Ovary (tissue), 9 donors: ENCODE measurements around the gene KIF16B. TPM values are rescaled to one million over a fixed set of nuclear protein-coding genes. Genes with fewer than 3 reads are reported as not detected.

Experiments
- DNase-seq, 5 donors: peaks; one replicate each; pipeline ENCODE4 v3.0.0-alpha.2; 2019 to 2020
- H3K27ac ChIP-seq, 2 donors: fragments of 200-600 bp; one replicate each; pipeline versions ENCODE4 v1.5.1 to v1.8.0; 2019 to 2022
- H3K27me3 ChIP-seq: fragments of 200-600 bp; one replicate; pipeline ENCODE4 v1.8.0; 2022
- H3K36me3 ChIP-seq: fragments of 200-600 bp; sonication (generic); one replicate; pipeline ENCODE4 v1.5.1; 2019
- H3K4me1 ChIP-seq: one replicate; pipeline ENCODE4 v1.8.1; 2013; ENCODE audit warnings: mild to moderate bottlenecking, moderate library complexity; ENCODE audit not compliant: insufficient read depth
- H3K4me3 ChIP-seq: fragments of 200-600 bp; sonication (generic); one replicate; pipeline ENCODE4 v1.5.1; 2017
- H3K9me3 ChIP-seq, 2 donors: fragments of 200-600 bp in 1 of 2; sonication (generic) in 1 of 2; one replicate each; pipeline versions ENCODE4 v1.5.1 to v1.8.1; 2013 to 2019; ENCODE audit warnings: mild to moderate bottlenecking in 1 of 2, moderate library complexity in 1 of 2
- CTCF ChIP-seq, 3 donors: fragments of 450-650 bp in 2 of 3; fragments of 200-600 bp in 1 of 3; IDR thresholded peaks; one replicate each; pipeline versions ENCODE4 v1.5.1 to v1.8.0; 2016 to 2022; ENCODE audit warnings: antibody characterized with exemption in 3 of 3, mild to moderate bottlenecking in 1 of 3
- EP300 ChIP-seq: sonication (generic); formaldehyde crosslinking; IDR thresholded peaks from one replicate; pipeline ENCODE4 v1.6.1; 2017; ENCODE audit warnings: antibody characterized with exemption
- POLR2A ChIP-seq: fragments of 450-650 bp; IDR thresholded peaks from one replicate; pipeline ENCODE4 v1.6.1; 2017; ENCODE audit warnings: antibody characterized with exemption, mild to moderate bottlenecking, moderate library complexity
- WGBS, 3 donors: extraction: QIAGEN DNeasy Blood & Tissue Kit in 1 of 3; methylation state at CpG; one replicate each; pipeline versions ENCODE4 v1.1.5 to v1.1.7; 2013 to 2017; 5-methylcytosine and 5-hydroxymethylcytosine counted together
- intact Hi-C, 4 donors: fragments of 100-400 bp; cut with DNase I; formaldehyde crosslinking; loops; one replicate each; pipeline versions ENCODE4 v1.11.0 to v1.15.1; 2022 to 2023
- polyA plus RNA-seq, 2 donors: library from polyadenylated mRNA; stranded (reverse); fragments of 200-250 nt in 1 of 2; fragments of 350-450 nt in 1 of 2; fragmentation: Illumina TruSeq in 1 of 2; extraction: RNeasy Lipid Tissue Mini Kit (QIAGEN cat#74804) in 1 of 2; gene quantifications; one replicate each; pipeline ENCODE4 v1.2.3, GENCODE V29; 2013 to 2014
- total RNA-seq, 7 donors: library from RNA; depleted of rRNA in 2 of 7; stranded (reverse); fragments of >200 nt in 2 of 7; fragmentation: NEBNext Ultra II Directional in 3 of 7; extraction: Animal tissue kit (Norgen Biotek cat#: 25700) in 3 of 7; gene quantifications; one replicate each; pipeline versions ENCODE4 v1.1.0 to v1.2.4, GENCODE V29; 2016 to 2023
- donor health status: DM: no; HTN: no; CAD: no; lungs with moderate emphysema.
- donor health status: DM: no; HTN: no; CAD: no.
- donor health status: Bipolar disorder and iron deficiency.
- donor health status: DM: yes; HTN: yes; CAD: no.
- donor health status: DM: no; HTN: no; CAD: no.
- donor health status: DM: yes; HTN: yes; CAD: no.

Gene KIF16B
- total and polyA plus RNA-seq, 9 donors, result 10.9 to 28.1 (median 20.2) TPM

- TF ChIP-seq POLR2A, result no peak
- no peak for TF ChIP-seq CTCF (IDR thresholded peaks at IDR 0.05)
- no peak for TF ChIP-seq EP300
- H3K27me3 ChIP-seq, result no peaks in the 10 kb centered on the region
- H3K36me3 ChIP-seq, result no peaks in the 10 kb centered on the region
- peaks cover 5% of the 10 kb centered on the region for H3K4me1 ChIP-seq
- intact Hi-C loops, result no loop called here
- H3K4me3 ChIP-seq, result no peak overlapping the region
- DNase-seq, result no peak
- WGBS, 3 donors, result 89 to 91% (median 91%) methylated on average over 14 of the region's 14 CpGs
- H3K9me3 ChIP-seq, result no peaks in the 10 kb centered on the region
- H3K27ac ChIP-seq, result no peak overlapping the region
These were observed 55.1 kb downstream of the KIF16B start for GRCh38 chr20:16517946-16518783.

- H3K4me1 ChIP-seq, result peaks cover 5% of the 10 kb centered on the region
- H3K27ac ChIP-seq, result no peak overlapping the region
- no peak for DNase-seq
- intact Hi-C loops, result no loop called here
- TF ChIP-seq POLR2A (no peak), EP300 (no peak), CTCF (IDR thresholded peaks at IDR 0.05) (no peak)
- no peaks in the 10 kb centered on the region for H3K36me3 ChIP-seq
- no peaks in the 10 kb centered on the region for H3K27me3 ChIP-seq
- H3K4me3 ChIP-seq, result no peak overlapping the region
- H3K9me3 ChIP-seq, result no peaks in the 10 kb centered on the region
- 92 to 100% (median 94%) methylated on average over 1 of the region's 1 CpG for WGBS, 3 donors
These were observed 56.5 kb downstream of the KIF16B start for GRCh38 chr20:16516794-16517193.

GRCh38 chr20:16515046-16515445 lies 58.2 kb downstream of the KIF16B start:
- intact Hi-C loops, result no loop called here
- H3K27ac ChIP-seq, result no peak overlapping the region
- 23 to 57% (median 36%) methylated on average over 2 of the region's 2 CpGs for WGBS, 3 donors

GRCh38 chr20:16514140-16514539 lies 59.1 kb downstream of the KIF16B start:
- peaks cover 5% of the 10 kb centered on the region for H3K4me1 ChIP-seq
- H3K9me3 ChIP-seq, result no peaks in the 10 kb centered on the region
- H3K4me3 ChIP-seq, result no peak overlapping the region
- intact Hi-C loops, result no loop called here
- no peaks in the 10 kb centered on the region for H3K36me3 ChIP-seq
- 63 to 77% (median 70%) methylated on average over 4 of the region's 4 CpGs for WGBS, 3 donors
- H3K27me3 ChIP-seq, result no peaks in the 10 kb centered on the region
- no peak overlapping the region for H3K27ac ChIP-seq
- no peak for TF ChIP-seq POLR2A
- TF ChIP-seq EP300, result no peak
- no peak for TF ChIP-seq CTCF (IDR thresholded peaks at IDR 0.05)
- no peak for DNase-seq

More at GRCh38 chr20:16515046-16515445, 58.2 kb downstream of the KIF16B start:
- Histone ChIP-seq H3K9me3 (no peaks in the 10 kb centered on the region), H3K27me3 (no peaks in the 10 kb centered on the region), H3K4me3 (no peak overlapping the region), H3K4me1 (peaks cover 5% of the 10 kb centered on the region), H3K36me3 (no peaks in the 10 kb centered on the region)
- no peak for DNase-seq
- TF ChIP-seq CTCF (IDR thresholded peaks at IDR 0.05) (no peak), EP300 (no peak), POLR2A (no peak)
